ENCODE measurements around the gene ATG4C.

- no peak for TF ChIP-seq CTCF (IDR thresholded peaks at IDR 0.05)
- TF ChIP-seq EZH2 (IDR thresholded peaks at IDR 0.05), result no peak
Observed at GRCh38 chr1:62778208-62778607, 5.7 kb upstream of the ATG4C start.

Data from neural progenitor cell (in vitro differentiated cells).